GF-D8 (cell line): ENCODE data around the gene SLC22A7.

Source experiments
- DNase-seq: peaks from one replicate; lab custom pipeline; 2025; lab: John Stamatoyannopoulos, UW

SLC22A7 gene

DNA sequence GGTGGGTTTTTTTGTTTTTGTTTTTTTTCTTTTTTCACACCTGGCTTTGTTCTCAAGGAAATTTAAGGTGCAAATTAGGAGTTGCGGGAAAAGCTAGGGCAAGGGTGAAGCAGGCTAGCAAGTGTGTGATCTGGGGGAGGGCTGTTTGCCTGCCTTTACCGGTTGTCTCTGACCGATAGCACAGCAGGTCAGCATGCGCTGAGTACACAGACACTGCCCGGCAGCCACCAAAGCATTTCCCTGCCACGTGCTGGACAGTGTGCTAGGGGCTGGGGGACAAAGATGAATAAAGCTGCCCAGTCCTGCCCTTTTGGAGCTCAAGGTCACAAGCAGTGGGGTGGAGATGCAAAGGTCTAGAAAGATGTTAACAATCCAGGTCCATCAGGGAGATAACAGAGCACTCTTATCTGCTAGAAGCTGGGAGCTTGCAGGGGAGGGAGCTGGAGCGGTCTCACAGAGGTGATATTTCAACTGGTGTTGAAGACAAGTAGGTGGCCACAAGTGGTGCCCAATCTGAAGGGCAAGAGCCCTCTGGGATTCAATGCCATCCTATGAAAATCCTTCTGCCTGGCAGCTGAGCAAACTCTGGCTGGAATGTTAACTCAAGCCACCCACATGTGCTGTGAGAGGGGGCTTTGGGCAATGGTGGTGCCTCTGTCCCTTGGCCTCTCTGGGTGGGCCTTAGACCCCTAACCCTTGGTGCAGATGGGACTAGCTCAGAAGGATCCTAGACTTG is 30.3 kb upstream of the SLC22A7 start:
- DNase-seq: no peak

- no peak for DNase-seq
Observed at GRCh38 chr6:43268355-43268700, 29.7 kb upstream of the SLC22A7 start.

DNA sequence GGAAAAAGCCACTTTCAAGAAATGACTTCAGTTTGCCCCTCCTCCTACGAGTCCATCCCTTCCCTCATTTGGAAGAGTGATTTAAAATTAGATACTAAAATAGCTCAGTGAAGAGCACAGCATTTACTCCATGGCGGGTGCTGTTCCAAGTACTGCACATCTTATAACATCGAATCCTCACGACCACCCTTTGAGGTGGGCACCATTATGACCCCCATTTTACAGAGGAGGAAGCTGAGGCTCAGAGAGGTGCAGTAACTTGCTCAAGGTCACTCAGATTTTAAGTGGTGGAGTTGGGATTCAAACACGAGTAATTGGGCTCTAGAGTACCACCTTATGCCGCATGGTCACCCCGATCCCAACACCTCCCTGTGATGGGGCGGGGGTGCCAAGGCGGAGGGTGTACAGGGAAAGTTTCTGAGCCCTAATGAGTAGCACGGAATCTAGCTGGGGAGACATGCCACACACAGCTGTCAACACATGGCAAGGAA is 29.2 kb upstream of the SLC22A7 start:
- DNase-seq: no peak

DNA sequence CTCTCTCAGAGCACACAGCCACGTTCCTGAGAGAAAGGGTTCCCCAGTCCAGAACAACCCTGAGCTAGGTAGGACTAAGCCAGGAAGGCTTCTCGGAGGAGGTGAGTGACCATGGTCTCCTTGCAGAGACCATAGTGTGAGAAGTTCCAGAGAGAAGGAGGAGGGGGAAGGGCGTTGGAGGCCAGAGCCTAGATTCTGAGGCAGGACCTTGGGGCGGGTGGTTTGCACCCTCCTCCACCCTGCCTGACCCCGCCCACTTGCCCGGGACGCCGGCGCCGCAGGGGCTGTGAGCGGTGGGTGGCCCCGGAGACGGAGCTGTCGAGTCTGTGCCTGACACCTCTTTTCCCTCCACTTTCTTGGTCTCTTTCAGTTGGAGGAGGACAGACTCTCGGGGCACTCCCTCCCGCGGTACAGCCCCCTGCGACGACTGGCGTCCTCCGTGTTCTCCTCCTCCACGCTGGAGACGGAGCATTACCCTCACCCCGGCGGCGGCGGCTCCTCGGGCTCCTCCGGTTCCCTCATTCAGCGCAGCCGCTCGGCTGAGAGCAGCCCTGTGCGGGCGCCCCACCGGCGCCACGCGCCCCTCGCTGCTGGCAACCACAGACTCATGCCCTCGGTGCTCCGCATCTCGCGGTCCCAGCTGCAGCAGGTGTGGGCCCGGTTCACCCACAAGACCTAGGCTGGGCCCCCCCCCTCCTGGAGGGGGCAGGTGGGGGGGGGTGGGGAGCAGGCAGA is 28.6 kb upstream of the SLC22A7 start:
- no peak for DNase-seq

DNA sequence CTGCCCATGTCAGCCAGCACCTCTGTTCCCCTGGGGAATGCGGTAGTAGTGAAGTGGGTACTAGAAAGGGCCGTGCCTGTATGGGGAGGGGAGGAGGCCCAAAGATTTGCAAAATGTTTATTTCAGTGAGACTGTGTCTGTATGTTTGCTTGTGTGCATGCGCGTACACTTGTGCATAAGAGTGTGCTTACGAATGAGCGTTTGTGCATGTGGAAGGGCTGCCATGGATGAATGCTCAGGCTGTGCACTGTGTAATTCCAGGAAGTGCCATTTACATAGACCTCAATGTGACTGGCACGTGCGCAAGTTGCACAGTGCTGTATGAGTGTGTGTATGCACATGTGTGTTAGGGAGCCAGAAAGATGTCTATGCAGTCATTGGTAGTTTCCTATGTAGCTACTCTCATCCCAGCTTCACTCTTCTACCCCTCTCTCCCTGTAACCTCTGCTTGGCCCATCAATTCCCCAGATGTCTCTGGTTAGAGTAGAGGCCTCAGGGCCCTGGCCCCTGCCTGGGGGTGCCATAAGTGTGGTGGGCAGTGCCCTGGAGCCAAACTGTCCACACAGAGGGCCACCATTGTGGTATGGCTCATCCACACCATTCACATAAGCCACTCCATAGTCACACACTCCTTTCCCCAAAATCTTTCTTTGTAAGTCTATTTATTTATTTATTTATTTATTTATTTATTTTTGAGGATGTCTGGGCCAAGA is 26.8 kb upstream of the SLC22A7 start:
- DNase-seq: no peak

DNA sequence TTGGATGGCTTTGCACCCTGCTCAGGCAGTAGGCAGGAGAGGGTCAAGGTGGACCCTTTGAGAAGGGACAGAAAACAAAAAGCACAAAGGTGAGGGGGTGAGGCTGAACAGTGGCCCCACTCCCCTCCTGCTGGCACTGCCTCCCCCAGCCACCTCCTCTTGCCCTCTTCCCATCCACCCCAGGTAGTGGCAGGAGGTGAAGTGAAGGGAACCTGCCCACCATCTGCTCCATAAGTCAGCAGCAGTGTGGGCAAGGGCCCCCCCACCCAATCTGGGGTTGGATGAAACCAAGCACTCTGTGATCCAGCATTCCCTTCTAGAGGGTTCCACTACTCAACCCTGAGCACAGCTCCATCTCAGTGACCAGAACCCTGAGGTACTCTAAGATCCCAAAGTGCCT is 26.1 kb upstream of the SLC22A7 start:
- DNase-seq: no peak

GRCh38 chr6:43273707-43274106 is 24.4 kb upstream of the SLC22A7 start:
- DNase-seq: no peak

GRCh38 chr6:43274127-43274915 is 23.7 kb upstream of the SLC22A7 start:
- no peak for DNase-seq

DNA sequence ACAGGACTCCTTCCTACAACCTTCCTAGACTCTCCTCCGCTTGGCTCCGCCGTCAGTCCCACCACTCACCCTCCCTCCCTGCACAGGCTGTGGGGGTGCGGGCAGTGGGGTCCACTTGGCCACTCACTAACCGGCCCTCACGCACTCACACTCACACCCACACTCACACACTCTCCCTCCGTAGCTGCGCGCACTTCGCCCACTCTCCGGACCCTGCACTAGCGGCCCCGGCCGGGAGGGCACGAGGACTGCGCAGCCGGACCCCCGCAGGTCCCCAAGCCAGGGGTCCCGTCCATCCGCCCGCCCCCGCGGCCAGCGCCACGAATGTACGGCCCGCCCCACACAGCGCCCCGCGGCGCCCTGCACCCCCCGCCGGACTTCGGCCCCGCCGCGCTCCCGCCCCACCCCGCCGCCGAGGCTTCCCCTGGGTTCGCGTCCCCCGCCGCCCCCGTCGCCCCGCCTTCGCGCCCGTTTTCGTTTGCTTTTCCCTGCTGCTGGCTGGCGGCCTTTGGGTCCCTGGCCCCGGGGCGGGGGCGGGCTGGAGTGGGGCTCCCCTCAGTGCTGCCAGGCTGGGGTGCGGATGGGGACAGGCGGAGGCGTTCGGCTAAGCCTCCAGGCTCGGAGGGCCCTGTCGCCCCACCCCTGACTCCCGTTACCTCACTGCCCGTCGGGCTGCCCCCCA is 23.0 kb upstream of the SLC22A7 start:
- no peak for DNase-seq

GRCh38 chr6:43275801-43276576 is 22.1 kb upstream of the SLC22A7 start:
- no peak for DNase-seq

DNA sequence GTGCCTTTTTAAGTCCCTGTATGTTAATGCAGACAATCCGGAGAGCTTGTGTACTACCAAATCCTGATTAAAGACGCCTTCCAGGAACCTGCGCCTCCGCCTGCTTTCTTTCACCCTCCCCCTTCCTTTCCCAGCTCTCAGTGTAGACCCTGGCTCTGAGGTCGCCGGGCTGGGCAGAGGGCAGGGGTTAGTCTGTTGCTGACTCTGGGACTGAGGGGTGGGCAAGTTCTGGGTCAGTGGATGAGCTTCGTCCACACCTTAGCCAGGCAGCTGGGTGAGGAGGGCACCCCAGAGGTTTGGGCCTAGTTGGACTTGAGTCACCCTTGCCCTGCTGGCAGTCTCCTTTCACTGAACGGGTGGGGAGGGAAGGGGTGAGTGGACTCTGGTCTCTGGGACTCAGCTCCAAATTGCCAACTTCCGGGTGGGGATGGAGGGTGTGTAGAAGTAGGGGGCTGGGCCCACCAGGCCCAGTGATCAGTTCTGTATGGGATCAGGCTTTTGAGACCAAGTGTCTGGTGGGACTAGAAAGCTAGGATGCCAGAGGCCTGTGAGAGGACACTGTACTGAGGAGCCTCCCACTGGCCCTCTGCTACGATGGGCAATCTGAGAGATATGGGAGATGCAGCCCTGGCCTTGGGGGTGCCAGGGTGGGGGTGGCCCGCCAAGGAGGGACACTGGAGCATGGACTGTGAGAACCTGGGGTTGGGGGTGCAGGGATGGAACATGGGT is 21.3 kb upstream of the SLC22A7 start:
- no peak for DNase-seq

DNA sequence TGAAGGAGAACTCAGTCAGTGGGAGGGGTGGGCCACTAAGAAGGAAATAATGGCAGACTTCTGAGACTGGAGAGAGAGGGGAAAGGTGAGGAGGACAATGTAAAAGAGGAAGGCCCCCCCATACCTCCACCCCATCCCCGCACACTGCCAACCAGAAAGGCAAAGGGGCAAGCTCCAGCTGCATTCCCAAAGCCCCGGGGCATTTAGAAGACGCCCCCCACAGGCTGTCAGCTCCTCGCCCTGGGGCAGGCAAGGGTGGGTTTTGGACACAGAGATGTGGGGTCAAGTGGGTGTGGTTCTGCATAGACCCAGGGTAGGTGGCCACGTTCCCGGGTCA is 20.8 kb upstream of the SLC22A7 start:
- DNase-seq: no peak

DNA sequence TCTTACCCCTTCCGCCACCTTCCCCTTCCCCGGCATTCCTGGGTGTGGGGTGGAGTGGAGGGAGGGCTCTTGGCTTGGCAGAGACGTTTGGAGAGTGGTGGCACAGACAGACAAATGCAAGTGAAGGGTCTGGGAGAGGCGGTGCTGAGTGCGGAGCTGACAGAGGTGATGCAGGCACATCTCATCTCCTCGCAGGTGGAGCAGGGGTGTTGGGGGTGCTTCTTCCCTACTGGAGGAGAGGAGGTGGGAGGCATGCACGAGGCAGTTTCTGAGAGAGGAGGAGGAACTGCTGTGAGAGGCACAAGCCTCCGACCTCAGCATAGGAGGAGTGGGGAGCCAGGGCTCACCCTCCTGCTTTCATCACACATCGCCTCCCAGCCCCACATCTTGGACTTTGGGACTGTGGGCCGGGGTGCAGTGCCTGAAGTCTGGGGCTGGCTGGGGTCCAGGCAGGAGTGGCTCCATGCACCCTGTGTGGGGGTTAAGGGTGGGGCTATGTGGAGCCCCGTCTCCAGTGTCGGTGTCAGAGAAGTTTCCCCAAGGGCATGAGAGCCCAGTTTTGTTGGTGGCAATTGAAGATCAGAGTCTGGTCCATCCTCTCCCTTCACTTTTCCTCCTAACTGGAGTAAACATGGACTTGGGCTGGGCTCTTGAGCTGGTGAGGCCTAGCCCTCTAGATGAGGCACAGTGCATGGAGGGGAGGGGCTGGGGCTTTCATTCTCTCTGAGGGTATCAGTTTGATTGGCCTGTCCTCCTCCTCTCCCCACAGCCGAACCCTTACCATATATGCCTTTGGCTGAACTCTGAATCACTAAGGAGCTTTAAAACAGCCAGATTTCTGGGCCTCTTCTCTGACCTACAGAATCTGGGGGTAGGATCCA is 20.2 kb upstream of the SLC22A7 start:
- DNase-seq: no peak

- no peak for DNase-seq
Observed at GRCh38 chr6:43278524-43279078, 19.5 kb upstream of the SLC22A7 start.

DNA sequence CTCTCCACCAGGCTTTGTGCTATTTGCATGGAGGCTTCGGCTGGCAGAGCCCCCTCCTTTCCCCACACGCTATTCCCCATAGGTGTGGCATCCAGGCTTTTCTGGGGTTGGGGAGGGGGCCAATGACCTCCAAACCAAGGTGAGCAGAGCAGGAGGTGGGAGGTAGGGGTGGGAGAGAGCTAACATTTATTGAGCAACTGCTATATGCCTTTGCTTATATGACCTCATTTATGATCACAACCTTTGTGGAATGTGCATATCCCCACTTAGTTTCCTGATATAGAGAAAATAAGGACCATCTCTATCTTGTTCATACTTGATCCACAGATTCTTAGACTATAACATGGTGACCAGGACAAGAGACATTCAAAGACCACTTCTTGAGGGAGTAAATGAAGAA is 17.8 kb upstream of the SLC22A7 start:
- no peak for DNase-seq

DNA sequence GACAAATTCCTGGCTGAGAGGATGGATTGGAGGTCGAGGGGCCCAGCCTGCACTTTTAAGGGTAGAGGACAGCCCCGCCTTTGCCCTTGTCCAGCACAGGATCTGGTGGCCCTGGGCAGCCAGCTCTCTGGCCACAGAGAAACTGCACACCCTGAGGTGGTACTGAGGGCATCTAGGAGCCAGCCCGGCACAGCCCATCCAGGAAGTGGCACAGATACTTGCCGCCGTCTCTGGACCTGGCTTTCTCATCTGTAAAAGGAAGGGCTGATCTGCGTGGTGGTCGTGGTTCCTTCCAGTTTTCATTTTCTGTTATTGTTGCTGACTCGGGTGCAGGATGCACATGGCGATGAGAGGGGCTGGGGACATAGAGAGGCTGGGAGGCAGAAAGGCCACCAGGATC is 16.0 kb upstream of the SLC22A7 start:
- no peak for DNase-seq

DNA sequence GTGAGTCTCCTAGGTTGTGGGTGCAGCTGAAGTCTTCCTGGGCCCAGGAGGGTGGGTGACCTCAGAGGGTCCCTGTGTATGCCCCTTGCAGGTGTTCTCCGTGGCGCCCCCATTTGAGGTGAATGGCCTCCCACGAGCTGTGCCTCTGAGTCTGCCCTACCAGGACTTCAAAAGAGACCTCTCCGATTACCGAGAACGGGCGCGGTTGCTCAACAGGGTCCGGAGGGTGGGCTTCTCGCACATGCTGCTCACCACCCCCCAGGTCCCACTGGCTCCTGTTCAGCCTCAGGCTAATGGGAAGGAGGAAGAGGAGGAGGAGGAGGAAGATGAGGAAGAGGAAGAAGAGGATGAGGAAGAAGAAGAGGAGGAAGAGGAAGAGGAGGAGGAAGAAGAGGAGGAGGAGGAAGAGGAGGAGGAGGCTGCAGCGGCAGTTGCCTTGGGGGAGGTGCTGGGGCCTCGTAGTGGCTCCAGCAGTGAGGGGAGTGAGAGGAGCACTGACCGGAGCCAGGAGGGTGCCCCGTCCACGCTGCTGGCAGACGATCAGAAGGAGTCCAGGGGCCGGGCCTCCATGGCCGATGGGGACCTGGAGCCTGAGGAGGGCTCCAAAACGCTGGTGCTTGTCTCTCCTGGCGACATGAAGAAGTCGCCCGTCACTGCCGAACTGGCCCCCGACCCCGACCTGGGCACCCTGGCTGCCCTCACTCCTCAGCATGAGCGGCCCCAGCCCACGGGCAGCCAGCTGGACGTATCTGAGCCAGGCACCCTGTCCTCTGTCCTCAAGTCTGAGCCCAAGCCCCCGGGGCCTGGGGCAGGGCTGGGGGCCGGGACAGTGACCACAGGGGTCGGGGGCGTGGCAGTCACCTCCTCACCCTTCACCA is 15.2 kb upstream of the SLC22A7 start:
- no peak for DNase-seq

GRCh38 chr6:43283514-43283901 is 14.6 kb upstream of the SLC22A7 start:
- no peak for DNase-seq
